ENCODE measurements around the gene GLI3. TPM values are rescaled to one million over a fixed set of nuclear protein-coding genes. Genes with fewer than 3 reads are reported as not detected.
A peak's percentile ranks its signal among the peaks of the same experiment; 100 is the strongest.

Gene GLI3
- total RNA-seq, 1 experiment from 2014 or later = 4.4 TPM

DNA sequence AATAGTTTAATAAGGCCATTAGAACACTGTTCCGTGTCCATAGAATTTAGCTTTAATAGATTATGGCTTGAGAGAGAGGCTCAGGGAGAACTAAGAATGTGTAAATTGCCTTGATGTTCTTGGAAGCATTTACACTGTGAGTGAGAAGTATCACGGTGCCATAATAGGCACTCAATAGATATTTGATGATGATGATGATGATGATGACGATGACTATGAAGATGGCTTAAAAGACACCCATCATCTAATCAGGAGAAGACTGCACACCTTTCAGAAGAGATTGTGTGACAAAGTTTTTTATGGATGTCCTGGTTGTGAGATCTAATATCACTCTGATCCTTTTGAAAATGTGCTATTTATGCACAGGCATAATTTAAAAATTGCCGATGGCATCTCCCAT is 264.2 kb downstream of the GLI3 start:
- DNase-seq (ENCODE audit: low read depth) = no peak

DNA sequence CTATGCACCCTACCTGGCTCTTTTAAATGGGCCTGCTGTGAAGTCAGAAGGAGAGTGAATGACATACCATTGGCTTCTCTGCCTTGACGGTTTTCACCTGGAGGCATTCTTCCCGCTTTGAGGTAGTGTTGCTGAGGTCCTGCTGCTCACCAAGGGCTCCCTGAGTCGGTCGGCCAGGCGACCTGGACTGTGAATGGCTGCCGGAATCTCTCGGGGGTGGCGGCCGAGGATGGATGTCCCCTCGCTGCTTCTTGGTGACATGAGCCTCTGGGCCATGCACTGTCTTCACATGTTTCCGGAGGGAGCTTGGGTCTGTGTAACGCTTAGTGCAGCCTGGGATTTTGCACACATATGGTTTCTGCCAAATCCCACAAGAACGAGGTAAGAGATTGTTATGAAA is 264.7 kb downstream of the GLI3 start:
- no peak for DNase-seq (ENCODE audit: low read depth)

DNA sequence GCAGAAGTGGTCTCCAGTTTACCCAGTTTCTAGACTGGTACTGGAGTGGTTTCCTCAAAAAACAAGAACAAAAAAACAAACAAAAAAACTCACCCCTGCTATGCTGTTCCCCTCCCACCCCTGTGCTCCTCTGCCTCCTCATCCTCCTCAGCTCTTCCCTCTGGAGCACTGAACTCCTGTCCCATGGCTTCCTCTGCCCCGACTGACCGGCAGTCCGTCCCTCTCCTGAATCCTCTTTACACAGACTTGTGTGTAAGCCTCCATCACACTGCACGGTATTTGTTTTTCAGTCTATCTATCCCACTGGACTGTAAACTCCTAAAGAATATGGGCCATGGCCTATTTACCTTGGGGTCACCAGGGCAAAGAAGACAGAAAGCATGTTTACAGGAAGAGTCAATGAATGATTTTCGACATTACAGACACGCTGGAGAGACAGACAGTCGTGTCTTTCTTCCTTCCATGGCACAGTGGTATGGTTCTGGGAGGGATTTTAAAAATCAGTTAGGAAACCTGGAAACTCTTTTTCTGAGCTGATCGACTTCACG is 265.3 kb downstream of the GLI3 start:
- no peak for DNase-seq (ENCODE audit: low read depth)

DNA sequence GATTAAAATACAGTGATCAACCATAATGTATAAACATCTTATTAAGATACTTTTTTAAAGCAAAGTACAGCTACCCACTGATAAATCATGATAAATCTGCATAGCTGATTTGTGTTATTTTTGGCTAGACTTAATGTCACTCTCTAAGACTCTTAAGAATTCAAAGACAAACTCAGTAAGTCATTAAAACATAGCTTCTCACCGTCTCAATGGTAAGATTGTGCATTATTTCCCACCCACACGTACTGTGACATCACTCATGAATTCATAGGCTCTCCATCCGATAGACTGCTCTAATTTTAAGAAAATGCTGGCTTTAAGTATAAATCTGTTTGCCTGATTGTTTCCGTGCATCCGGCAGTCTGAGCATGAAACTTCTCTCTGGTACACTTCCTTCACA is 266.1 kb downstream of the GLI3 start:
- no peak for DNase-seq (ENCODE audit: low read depth)

DNA sequence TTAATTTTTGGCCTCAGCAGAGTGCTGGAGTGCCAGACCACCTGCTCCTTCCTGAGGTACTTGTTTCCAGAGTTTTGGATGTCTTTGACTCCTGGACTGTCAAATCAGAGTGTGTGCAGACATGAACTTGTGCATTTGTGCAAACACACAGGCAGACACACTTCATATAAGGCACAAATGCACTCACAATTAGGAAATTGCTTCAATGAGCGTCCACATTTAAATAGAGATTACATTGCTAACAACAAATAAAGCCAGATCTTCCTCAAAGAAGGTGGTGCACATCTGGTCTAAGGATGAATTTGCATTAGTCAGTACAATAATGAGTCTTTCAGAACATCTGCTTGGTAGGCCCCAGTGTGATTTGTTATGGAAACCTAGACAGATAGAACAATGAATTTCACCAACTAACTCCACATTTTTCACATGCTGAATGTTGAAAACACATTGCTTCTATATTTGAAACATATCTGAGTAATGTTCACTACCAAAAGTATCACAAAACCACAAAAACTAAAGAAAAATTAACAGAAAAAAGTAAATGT is 267.4 kb downstream of the GLI3 start:
- peak; percentile 36 for DNase-seq (ENCODE audit: low read depth)

DNA sequence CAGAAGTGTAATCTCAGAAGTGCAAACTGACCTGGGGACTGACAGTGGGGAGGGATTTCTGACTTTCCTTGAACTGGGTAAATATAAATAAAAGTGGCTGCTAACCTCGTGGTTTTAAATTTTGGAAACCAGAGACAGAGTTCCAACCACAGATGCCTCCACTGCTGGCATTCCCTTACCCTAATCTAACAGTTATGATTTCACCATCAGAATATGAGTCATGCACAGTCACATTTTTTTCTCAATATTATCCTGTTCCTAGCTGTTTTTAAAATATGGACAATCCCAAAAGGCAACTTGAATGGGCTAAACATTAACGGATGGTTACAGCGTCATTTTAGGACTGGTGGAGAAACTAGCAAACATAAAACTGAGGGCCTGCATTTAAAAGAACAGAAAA is 269.9 kb downstream of the GLI3 start:
- DNase-seq (ENCODE audit: low read depth) = peak; percentile 91

DNA sequence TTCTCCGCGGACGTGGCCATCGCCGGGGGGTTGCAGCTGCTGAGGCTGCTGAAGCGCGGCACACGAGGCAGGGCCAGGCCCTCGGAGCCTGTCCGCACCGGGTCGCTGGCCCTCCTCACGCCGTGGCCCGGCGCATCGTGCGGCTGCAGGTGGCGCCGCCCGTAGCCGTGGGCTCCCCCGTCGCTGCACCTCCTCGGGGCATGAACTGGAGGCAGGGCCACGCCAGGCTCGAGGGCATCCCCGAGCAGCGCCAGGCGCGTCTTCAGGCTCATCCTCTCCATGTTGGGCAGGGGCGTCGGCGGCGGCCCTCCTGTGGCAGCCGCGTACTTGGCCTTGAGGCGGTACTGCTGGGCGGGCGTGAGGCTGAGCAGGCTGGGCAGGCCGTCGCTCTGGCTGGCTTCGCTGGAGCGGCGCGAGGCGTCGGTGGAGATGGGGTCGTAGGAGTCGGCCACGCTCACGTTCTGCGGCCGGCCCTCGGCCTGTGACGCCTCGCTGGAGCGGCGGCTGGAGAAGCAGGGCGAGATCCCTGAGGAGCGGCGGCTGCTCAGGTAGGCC is 271.0 kb downstream of the GLI3 start:
- no peak for DNase-seq (ENCODE audit: low read depth)

DNA sequence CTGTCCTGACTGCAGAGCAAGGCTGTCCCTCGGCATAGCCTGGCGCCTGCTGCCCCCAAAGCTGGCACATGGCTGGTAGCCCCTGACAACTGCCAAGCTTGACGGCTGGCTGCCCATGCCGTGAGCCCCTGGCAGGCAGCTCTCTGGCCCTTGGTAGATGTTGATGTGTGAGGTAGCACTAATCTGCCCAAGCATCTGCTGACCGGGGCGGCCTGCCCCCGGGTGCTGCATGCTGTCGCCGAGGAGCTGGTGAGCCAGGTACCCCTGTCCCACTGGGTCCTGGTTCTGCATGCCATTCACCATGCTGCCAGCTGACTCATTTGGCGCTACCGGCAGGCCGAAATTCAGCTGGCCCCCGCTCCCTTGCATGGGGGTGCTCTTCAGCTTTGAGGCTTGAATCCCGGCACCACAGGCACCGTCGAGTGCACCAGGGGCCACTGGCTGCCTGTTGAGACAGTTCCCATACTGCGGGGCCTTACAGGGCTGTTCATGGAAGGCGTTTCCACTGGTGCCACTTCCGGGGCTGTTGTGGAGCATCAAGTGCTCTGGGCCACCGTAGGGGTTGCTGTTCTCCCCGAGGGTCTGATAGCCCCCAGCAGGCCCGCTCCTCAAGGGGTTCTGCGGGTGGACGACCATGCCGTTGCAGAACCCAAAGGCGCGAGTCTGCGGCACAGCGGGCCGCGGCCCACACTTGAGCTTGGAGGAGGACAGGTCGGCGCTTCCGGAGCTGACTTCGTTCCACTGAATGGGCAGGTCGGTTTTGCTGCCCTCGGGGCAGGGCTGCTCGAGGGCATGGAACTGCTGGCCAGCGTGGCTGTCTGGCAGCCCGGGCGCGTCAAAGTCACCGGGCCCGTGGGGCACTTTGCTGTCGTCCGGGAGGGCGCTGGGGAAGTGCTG is 271.9 kb downstream of the GLI3 start:
- DNase-seq (ENCODE audit: low read depth) = no peak

DNA sequence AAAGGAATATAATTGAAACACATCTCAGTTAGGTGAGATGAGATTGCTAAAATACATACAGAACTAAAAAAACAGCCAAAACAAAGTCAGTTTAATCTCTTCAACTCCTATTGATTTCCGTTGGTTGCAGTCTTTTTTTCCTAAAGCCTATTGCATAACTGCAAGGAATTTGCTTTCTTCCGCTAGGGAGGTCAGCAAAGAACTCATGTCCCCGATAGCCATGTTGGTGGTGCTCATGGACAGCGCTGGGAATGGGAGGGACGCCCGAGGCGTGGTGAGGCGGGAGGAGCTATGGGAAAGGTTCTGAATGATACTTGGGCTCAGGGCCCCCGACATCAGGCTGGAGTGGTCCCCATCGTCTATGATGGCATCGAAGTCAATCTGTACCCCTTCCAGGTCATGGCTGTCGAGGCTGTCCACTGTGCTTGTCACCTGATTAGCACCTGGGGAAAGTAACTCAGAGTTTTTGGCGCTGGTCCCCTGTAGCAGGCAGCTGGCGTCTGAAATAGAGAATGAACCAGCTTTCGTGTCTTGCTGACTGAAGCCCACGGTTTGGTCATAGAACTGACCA is 272.7 kb downstream of the GLI3 start:
- DNase-seq (ENCODE audit: low read depth) = no peak

DNA sequence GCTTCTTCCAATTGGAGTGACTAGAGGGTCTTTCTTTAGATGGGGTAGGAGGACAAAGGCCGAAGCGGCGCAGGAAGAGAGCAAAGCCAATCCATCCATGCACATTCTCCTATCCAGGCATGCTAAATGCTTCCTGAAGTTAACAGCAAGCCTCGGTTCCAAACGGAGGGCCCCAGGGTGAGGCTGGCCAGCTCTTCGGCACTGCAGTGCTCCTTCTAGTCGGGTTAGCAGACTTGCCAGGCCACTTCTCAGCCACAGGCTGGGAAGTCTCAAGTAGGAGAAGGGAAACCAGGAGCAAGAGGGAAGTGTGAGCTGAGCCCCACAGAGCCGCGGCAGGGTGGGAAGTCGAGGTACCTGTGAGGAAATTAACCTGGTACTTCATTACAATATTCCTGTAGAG is 280.3 kb downstream of the GLI3 start:
- no peak for DNase-seq (ENCODE audit: low read depth)

DNA sequence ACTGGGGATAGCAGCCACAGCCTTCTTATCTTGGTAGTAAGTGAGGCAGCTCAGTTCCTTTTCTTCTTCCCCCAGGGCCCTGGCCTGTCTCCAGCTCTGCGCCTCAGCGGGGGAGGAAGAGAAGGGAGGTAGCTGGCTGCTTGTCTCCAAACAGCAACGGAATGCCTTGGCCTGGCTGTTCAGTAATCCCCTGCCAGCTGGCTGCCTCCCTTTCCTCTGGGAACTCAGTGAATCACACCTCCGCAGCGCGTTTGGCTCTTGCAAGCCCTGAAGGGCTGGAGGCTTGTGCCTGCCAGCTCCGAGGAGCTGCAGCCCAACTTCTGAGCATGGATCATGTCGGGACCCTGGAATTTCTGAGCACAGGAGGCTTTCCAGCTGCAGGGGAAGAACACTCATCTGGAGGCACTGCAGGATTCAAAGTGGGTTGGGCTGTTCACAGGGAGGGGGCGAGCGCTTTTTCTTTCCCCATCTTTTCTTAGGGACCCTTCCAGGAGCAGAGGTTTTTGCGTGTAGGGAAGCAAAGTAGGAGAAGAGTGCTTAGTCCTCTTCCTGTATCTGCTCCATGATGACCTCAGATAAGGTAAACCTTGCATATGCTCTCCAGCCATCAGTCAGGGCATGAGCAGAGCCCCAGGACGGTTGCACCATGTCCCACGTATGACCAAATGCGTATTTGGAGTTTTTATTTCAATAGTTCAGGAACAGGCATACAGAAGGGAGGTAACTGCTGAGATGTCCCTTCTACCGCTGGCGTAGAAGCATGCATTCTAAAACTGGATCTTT is 280.9 kb downstream of the GLI3 start:
- DNase-seq (ENCODE audit: low read depth) = peak; percentile 98

DNA sequence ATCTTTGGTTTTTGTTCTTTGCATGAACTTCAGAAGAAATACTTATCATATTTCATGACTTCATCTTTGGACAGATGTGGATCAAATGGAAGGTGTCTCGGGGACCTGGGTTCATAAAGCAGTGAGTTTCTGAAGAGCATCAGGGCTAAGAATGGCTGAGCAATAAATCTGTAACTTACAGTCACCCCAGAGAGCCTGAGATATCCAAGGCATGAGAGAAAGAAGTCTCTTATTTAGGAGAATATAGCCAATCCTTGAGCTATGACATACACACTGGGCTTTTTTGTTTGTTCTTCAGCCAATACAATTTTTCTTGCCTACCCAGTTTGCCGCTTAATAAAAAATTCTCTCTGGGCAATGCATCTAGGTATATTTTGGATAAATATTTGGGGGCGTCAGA is 281.6 kb downstream of the GLI3 start:
- no peak for DNase-seq (ENCODE audit: low read depth)

DNA sequence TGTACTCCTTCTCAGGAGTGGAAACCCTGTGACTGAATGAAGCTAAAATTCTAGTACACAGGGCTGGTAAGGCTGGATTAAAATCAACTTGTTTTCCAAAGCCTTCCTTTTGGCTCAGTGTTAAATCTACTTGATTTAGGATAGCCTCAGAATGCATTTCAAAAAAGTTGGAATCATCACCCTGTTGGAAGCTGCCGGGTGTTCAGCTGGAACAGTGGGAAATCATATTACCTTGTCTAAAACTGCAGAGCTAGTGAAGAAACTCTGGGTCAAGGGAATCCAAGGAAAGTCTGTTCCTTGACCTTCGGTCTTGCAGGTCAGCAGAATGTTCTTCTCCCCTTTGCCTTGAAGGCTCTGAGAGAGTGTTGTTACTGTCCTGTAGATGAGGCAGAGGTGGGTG is 282.0 kb downstream of the GLI3 start:
- no peak for DNase-seq (ENCODE audit: low read depth)

DNA sequence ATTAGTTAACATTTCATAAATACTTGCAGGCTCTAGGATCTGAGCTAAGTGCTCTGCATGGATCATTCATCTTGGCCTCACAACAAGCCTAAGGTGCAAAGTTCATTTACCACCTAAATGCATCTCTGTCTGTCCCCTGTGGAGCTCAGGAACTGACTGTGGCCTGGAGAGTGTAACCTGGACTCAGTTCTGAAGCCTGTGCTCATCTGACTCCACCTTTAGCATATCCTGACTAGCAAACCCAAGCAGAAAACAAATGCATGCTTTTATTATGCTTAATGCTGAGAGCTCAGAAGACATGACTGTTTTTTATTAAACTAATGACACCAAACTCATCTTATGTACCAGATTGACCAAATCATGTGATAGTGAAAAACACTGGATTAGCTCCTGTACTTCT is 288.5 kb downstream of the GLI3 start:
- DNase-seq (ENCODE audit: low read depth) = no peak

DNA sequence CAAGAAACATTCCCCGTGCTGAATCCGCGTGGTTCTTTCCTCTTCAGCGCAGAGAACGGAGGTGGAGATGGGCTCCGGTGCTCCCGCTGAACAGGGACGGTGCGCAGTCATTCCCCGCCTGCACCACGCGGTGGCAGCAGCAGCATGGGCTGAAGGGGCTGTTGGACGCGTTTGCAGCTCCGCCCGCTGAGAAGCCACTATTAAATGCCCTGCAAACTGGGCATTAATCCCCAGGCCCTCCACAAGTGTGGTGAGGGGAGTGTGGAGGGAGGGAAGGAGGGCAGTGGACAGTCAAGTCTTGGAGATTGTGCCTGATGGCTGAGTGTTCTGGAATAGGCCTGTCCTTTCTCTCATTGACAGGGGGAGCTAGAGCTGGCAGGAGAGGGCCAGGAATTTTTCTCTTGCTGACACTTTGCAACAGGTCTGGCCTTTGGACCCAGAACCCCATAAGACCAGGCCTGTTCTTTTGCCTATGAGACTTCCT is 293.9 kb downstream of the GLI3 start:
- DNase-seq (ENCODE audit: low read depth) = peak; percentile 66

DNA sequence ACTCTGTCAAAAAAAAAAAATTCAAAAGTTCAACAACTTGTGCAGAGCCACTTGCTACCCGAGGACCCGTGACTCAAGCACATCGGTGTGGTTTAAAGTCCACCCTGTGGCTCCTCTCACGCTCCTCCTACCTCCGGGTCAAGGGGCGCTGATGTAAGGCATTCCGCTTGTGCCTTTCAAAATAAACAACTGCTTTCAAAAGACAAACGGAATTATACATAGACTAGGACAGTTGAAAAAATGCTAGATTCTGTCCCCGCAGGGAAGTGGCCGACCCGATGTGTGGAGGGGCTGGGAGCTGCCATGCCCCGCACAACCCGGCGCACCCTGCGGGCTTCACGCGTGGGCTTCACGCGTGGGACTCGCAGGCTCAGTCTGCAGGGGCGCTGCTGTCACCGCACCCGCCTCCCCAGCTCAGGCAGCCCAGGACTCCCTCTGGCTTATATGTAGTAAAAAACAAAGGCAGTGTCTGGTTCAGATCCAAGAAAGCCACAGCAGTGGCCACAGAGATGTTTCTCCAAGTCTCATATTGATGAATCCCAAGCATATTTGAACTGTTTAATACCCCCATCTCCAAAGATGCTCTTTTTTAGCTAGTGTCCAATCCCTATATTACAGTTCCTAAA is 294.4 kb downstream of the GLI3 start:
- DNase-seq (ENCODE audit: low read depth) = no peak

DNA sequence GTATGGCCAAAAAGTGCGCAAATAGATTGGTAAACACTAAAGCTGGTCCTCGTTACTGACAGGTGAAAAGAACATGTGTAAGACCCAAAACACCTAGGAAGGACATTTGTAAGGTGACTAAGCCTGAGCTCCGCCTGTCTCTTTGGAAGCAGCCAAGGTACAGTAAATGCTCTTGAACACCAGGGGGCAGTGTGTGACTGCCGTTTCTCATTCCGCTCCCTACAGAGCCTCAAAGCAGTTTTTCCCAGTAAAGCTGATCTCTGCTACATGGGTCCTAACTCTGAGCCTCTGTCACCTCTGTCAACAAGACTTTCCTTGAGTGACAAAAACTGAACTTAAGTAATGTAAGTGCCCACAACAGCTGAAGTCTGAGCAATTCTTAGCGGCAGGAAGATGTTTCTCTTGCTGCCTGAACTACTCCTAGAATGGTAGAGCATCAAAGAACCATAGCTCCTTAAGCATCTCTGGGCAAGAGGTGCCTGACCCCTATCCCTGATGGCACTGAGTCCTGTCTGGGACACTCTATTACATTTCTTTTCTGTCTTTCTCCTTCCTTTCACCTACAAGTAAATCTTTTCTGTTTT is 296.2 kb downstream of the GLI3 start:
- DNase-seq (ENCODE audit: low read depth) = peak; percentile 72

DNA sequence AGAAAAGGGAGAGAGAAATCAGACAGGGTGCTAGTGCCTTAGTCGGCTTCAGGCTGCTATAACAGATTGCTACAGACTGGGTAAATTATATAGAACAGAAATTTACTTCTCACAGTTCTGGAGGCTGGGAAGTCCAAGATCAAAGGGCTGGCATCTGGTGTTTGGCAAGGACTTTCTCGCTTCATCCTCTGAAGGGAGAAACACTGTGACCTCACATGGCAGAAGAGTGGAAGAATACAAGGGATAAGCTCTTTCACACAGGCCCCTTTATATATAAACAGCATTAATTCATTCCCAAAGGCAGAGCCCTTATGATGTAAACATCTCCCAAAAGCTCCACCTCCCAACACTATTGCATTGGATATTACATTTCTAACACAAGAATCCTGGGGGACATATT is 298.6 kb downstream of the GLI3 start:
- no peak for DNase-seq (ENCODE audit: low read depth)

DNA sequence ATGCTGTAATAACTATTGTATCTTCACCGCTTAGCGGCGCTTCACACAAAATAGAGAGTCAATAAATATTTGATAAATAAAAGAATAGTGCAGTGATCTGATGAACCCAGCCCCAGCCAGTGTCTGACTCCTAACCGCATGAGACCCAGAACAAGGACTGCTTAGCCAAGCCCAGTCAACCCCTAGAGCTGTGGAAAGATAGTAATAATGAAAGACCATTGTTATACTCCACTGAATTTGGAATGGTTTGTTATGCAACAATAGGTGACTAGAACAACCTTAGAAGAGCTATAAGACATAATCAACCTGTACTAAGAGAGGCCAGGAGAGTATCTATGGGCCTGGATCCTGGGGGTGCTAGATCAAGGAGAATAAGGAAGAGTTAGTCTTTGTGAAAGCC is 303.6 kb downstream of the GLI3 start:
- no peak for DNase-seq (ENCODE audit: low read depth)

DNA sequence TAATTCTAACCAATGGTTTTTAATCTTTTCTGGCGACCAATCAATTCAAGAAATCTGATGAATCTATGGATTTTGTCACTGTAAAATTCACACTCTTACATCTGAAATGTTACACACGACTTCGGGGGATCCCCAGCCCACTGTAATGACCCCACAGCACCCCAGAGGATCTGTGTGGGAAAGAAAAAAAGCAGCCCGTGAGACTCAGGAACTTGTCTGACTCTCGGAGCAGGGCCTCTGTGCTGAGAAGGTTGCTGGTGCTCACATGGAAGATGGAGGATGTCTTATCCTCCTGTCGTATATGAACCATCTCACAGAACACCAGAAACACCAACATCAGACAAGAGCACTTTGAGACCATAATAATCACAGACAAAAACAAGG is 305.8 kb downstream of the GLI3 start:
- DNase-seq (ENCODE audit: low read depth) = no peak
